Keratinocyte (primary cell): ENCODE data around the gene ZNF782.

ENCODE experiments used
- EZH2 ChIP-seq: IDR thresholded peaks from one replicate; pipeline ENCODE4 v1.6.1; 2012; ENCODE audit warnings: inconsistent platforms, mild to moderate bottlenecking, low read length, moderate library complexity
- TF ChIP-seq, protein P1 (sequence below), 3 experiments: IDR thresholded peaks in 1 of 3; conservative IDR thresholded peaks in 1 of 3; optimal IDR thresholded peaks in 1 of 3; 2 replicates in 2 of 3; 3 replicates in 1 of 3; pipeline versions ENCODE3 to v1.5.1; 2011; ENCODE audit warnings: low read length in 3 of 3, mild to moderate bottlenecking in 3 of 3, moderate library complexity in 2 of 3, control low read depth in 1 of 3, inconsistent platforms in 1 of 3; ENCODE audit not compliant: insufficient read depth in 2 of 3; ENCODE audit errors: extremely low read depth in 1 of 3

- TF ChIP-seq, protein P1, sequence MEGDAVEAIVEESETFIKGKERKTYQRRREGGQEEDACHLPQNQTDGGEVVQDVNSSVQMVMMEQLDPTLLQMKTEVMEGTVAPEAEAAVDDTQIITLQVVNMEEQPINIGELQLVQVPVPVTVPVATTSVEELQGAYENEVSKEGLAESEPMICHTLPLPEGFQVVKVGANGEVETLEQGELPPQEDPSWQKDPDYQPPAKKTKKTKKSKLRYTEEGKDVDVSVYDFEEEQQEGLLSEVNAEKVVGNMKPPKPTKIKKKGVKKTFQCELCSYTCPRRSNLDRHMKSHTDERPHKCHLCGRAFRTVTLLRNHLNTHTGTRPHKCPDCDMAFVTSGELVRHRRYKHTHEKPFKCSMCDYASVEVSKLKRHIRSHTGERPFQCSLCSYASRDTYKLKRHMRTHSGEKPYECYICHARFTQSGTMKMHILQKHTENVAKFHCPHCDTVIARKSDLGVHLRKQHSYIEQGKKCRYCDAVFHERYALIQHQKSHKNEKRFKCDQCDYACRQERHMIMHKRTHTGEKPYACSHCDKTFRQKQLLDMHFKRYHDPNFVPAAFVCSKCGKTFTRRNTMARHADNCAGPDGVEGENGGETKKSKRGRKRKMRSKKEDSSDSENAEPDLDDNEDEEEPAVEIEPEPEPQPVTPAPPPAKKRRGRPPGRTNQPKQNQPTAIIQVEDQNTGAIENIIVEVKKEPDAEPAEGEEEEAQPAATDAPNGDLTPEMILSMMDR (optimal IDR thresholded peaks at IDR 0.05 in 1 of 3, IDR thresholded peaks at IDR 0.05 in 1 of 3, conservative IDR thresholded peaks at IDR 0.05 in 1 of 3; ENCODE audit: extremely low read depth in 1 of 3, insufficient read depth in 2 of 3, low read length in 3 of 3), result no peak
- no peak for TF ChIP-seq EZH2
Measured at GRCh38 chr9:96874201-96874785, 20.0 kb upstream of the ZNF782 start.
